ENCODE results near the gene ZNF362.
A peak's percentile ranks its signal among the peaks of the same experiment; 100 is the strongest.

ZNF362 gene

DNA sequence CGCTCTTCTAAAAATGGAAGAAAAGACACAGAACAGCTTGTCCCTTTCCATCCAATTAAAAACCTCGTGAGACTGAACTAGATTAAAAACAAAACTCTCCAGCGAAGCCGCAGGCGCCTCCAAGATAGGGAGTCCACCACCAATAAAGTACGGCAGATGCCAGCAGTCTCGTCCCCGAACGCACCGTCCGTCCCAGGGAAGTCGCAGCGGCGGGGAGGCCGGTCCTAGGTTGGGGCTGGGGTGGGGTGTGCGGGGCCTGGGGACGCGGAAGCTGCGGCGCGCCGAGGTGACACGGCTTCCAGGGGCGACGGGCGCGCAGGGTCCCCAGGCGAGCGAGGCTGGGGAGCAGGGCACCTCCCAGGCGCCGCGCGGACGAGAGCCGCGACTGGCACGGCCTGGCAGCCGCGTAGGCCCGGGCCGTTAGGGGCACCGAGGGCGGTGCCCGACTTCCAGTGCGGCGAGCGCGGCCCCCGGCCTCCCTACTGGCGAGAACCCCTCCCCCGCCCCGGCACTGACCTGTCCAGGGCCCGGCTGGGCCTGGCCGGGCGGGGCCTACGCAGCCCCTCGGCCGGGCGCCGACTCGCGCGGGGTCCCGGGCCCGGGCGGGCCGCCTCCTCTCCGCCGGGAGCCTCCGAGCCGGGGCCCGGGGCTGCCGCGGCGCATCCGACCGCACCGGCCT, 92.9 kb downstream of the ZNF362 start:
- DNase-seq: peak; percentile 63

DNA sequence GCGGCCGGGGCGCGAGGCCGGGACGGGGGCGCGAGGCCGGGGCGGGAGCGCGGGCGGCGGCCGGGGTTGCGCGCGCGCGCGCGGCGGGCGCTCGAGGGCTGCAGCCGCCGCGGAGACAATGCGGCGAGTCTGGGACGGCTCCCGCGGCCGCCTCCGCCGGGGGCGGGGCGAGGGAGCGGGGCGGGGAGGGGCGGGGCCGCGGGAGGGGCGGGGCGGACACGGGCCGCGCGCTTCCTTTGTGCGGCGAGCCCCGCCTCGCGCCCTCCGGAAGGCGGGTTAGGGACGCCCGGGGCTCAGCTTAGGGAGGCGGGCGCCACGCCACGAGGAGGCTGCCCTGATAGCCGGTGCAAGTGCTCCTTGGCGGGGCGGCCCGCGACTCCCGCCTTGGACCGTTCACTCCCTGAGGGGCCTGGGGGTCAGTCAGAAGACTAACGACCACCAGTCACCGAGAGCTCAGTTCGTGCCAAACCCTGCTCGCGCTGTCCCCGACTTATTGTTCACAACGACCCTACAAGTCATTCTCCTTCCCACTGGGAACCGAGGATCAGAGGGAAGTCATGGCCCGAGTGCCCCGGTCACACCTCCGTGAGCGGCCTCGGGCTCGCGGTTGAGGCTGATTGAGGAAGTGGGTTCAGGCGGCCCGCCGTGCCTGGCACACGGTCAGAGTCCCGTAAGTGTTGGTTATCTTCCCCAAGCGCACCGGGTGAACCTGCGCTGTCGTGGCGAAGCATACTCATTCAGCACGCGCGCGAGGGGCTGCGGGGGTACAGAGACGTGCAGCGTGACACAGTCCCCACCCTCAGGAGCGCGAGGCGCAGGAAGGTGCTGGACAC, 93.7 kb downstream of the ZNF362 start:
- DNase-seq: peak; percentile 91
